DMS79 (cell line): ENCODE results near the gene CUX1.

Source experiments
- DNase-seq: peaks from one replicate; lab custom pipeline; 2025; lab: John Stamatoyannopoulos, UW

The CUX1 gene

DNA sequence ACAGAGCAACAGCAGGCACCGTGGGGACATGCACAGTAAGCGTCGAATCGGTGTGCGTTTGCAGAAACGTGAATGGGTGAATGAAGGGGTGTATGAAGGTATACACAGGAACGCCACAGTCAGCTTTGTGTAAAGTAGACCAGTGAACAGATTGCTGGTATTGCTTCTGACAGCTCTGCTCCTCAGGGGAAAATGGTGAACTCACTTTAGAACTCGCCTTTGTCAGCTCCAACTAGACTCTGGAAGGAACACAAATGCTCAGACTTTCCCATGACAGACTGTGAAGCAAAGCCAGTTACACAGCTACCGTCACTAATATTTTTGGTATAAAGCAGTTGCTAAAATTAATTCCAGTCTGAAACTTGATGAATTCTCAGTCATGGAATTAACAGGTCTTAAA is 78.9 kb downstream of the CUX1 start:
- DNase-seq, result no peak

DNA sequence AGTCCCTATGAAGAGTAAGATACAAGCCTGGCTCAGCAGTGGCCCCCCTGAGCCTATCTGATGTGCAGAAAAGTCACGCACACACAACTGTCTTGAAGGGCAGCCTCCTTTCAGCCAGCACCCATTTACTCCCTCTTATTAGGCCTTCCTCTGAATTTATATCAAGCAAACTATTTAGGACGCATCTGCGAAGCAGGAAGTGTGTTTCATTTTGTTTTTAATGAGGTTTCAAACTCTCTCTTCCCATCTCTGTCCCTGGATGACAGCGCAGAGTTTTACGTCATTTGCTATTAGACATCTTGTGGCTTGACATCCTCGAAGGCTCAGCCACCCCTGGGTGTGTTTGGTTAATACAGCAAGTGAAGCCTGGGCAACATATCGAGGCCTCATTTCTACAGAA is 79.5 kb downstream of the CUX1 start:
- DNase-seq, result no peak

DNA sequence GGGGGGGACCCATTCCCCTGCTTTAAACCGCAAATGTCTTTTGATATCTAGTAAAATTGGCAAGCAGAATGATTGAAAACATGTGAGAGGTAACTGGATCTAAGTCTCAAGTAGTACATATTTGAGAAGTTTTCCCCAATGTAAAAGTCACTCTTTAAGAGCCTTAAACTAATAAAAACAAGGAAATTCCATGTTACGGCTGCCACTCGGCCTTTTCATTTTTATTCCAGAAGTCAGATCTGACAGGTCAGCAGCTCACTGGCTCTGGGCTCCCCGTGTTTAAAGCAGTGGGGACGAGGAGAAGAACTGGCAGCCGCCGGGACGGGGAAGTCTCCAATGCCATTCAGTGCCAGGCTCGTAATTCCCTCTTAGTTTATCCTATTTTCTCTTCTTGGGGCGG is 80.7 kb downstream of the CUX1 start:
- DNase-seq, result no peak

DNA sequence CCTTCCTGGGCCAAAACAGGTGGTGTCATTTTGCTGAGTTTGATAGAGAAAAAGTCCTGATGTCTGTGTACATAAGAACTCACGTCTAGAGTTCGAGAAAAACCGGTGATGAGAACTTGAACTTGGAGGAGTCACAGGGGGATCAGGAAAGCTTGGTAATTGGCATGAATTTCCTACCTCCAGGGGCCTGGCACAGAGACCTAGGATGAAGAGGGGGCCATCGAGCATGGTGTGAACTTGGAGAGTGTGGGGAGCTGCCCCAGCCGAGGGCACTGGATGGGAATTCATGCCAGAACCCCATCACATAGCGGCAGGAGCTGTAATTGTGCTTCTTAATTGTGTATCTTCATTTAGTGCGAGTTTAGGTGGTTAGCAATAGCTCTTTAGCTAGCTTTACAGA is 82.2 kb downstream of the CUX1 start:
- no peak for DNase-seq

DNA sequence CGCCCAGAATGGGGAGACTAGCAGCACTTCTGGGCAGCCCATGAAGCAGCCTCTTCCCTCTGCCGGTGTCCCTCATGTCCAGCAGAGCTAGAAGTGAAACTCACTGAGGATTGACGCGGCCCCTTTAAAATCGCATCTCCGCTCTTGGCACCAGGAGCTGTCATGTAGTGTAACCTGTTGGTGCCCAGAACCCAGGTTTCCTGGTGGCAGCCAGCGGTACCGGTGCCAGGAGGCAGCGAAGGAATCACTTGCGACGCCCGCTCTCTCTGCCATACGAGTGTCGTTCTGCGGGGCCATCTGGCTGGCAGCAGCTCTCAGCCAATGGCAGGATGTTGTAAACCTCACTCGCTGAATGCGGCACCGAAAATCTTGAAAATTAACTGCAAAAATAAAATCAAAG is 82.7 kb downstream of the CUX1 start:
- DNase-seq, result no peak

DNA sequence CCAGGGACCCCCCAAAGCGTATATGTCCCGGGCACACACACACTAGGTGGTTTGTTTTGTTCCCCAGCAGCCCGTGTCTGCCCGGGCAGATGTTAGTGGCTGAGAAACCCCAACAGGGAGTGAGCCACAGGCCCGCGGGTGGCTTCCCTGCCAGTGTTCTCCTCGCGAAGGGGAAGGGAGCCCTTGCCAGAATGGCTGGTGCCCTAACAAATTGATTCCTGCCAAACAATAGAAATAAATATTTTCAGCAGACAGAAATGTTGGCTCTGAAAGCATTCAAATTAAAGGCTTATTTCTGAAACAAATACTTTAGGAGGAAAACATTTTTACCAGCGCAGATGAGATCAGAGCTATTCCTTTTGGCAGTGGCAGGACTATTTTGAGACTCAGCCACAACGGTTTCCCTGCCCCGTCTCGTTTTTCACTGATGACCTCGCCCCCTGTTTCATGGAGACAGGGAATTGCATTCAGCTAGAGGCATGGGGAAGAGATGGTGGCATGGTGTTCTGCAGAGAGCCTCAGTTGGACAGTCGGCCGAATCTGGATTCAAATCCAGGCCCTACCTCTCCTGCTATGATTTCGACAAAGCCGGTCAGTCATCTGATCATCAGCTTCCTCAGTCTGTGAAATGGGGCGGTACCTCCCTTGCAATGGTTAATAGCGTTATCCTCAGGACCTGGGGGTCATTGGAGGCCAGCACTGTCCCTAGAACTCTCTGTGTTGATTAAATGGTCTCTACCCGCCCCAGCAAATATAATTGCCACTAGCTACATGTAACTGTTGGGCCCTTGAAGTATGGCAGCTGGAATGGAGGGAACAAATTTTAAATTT is 84.5 kb downstream of the CUX1 start:
- DNase-seq, result no peak

DNA sequence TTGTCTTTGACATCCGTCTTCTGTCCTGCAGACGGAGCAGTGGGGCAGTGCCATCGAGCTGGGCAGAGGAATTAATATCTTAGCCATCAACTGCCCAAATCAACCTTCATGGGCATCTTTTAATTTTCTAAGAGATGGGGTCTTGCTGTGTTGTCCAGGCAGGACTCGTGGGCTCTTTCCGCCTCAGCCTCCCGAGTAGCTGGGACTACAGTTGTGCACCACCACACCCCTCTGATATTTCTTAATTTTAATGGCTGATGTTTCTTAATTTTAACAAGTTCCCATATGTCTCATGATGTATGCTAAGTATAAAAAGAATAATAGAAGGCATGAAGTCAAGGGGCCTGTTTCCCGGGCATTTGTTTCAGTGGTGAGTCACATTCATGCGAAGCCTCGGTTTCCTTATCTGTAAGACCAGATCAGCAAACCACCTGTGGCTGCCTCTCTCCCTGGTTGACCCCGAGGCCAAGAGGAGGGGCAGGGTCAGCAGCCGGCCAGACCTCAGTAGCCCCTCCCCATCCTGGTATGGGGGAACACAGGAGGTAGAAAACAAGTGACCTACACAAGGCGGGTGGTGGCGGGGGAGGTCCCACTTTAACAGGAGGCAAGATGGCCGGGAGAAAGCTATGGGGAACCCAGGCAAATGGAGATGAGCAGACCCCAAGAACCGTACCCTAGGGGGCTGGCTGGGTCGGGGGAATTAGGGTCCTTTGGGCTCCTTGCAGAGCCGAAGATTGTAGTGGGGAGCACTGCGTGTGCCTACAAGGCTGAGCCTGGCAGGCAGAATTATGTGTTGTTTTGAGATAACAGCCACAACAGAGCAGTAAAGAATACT is 85.5 kb downstream of the CUX1 start:
- DNase-seq, result no peak

DNA sequence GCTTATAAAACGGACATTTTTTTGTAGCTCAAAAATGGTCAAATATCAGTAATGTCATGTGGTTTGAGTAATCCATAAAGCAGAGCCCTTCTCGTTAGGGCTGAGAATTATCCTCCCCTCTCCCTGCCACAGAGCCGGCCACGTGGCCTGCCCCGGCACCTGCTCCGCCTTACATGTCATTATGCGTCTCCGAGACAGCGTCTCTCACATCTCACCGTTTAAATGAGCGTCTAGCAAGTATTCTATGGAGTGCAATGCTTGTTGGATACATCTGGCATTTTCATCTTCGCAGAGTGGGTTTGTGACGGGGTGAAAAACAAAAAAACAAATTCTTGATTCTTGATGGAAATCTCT is 86.1 kb downstream of the CUX1 start:
- DNase-seq, result no peak

DNA sequence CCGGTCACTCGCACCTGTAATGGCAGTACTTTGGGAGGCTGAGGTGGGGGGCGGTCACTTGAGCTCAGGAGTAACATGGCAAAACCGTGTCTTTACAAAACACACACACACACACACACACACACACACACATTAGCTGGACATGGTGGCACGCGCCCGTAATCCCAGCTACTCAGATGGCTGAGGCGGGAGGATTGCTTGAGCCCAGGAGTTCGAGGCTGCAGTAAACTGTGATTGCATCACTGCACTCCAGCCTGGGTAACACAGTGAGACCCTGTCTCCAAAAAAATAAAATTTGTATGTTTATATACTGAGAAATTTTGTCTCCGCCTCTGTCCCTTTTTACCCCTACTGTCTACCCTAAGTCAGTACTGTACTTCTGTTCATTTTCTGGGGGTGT is 86.6 kb downstream of the CUX1 start:
- no peak for DNase-seq

DNA sequence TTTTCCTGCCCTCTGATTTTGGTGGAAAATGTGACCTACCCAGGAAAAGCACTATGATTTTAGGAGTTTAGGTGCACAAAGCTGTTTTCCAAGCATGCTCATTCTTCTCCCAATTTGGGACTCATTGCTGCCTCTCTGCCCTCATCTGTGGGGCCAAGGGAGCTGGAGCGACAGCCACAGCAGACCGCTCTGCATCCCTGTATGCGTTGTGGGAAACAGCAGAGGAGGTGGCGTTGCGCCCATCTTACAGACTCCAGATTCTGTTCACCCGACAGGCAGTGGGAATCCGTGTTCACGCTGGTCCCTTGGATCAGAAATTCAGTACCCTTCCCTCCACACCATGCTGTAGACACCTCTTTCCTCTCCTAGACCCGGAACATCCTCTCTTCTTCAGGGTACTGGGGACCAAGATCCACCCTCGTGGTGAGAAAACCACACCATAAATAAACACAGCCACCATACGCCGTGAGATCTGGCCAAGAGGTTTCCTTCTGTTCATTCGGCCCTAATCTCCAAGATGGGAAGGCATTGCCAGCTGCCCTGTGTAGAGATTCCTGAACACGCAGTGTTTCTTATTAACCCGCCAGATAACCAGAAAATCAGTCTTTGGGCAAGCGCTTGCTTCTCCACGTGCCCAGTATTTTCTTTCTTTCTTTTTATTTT is 87.9 kb downstream of the CUX1 start:
- DNase-seq, result no peak

DNA sequence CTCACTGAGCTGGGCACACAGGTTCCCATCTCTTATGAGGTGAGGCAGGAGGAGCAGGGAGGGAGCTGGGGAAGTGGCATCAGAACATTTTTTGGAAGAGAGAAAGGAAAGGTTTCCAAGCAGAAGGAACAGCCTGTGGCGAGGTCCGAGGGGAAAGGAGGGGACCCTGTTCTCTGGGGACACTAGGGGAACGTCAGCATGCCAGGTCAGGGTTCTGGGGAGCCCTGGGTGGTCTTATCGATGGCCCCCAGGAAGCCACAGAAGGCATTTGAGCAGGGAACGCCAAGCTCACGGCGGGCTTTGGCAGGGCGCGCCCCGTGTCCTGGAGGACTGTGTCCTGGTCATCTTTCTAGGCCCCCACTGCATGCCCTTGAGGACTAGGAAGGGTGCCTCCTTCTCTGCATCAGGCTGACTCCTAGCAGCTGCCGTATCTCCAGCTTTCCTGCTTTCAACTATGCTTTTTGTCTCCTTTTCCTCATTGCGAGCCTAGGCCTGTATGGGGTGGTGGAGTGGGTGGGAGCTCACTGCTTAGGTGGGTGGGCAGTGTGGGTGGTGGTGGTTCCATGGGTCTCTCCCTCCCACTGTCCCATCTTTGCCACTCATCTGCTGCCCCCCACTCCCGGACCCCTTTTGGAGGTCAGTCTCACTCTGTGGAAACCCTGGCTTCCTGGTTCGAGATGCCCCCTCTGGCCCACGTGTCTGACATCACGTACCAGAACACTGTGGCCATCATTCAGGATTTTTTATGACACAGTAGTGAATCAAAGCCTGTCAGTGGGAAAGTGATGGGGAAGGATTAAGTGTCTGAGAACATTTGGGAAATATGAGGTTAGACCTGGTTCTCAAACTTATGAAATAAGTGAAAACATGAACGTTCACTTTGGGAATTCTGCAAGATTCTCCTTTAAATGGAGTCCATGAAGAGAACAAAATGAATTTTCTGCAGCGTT is 89.1 kb downstream of the CUX1 start:
- no peak for DNase-seq

DNA sequence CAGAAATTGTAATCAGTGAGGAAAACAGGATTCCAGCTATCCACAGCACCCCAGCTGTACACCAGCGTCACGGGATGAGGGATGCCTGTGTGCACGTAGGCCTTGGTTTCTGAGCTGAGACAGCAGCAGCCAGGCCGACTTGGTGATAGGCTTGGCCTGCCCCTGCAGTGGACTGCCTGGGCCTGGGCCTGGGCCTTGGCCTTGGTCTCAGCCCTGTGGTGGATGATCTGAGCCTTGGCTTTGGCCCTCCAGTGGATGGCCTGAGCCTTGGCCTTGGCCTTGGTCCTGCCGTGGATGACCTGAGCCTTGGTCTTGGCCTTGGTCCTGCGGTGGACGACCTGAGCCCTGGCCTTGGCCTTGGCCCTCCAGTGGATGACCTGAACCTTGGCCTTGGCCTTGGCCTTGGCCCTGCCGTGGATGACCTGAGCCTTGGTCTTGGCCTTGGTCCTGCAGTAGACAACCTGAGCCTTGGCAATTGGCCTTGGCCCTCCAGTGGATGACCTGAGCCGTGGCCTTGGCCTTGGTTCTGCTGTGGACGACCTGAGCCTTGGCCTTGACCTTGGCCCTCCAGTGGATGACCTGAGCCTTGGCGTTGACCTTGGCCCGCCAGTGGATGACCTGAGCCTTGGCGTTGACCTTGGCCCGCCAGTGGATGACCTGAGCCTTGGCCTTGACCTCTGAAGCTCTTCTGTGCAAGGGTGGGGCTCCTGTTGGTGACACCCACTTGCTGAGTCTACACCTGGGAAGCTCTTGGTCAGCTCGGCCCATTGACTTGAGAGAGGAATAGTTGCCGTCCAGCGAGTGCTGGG is 93.8 kb downstream of the CUX1 start:
- no peak for DNase-seq

DNA sequence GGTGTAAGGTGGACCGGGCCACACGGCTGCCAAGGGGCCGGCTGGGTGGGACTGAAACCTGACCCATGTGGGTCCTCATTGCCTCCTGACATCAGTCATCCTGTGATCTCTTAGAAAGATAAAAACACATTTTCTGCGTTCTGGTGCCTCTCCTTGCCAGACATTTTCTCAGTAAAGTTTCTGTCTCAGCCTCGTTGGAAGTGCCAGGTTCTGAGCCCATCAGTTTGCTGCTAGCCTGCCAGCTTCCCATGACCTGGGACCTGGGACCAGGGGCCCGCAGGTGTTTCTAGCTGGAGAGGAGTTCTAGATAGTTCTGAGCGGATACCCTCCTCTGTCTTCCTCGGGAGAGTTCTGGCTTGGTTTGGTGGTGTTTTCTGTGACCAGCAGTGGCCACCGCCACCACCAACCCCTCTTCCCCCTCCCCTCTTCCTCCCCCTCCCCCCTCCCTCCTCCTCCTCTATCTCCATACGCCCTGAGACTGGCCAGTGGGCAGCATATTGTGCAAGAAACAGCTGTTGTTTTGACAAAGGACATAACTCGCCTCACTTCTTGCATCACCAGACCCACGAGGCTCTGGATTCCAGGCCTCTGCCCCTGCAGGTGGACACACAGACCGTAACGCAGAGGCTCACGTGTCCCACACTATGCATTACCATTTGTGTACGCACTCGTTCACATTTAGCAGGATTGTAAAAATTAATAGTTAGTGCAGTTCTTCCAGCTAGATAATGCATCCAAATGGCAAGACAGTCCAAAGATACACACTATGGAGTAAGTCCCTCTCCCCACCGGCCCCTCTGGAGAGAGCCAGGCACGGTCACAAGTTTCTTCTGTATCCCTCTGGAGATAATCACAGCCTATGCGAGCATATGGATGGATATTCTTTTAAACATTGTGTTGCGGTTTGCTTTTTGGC is 94.6 kb downstream of the CUX1 start:
- DNase-seq, result no peak

DNA sequence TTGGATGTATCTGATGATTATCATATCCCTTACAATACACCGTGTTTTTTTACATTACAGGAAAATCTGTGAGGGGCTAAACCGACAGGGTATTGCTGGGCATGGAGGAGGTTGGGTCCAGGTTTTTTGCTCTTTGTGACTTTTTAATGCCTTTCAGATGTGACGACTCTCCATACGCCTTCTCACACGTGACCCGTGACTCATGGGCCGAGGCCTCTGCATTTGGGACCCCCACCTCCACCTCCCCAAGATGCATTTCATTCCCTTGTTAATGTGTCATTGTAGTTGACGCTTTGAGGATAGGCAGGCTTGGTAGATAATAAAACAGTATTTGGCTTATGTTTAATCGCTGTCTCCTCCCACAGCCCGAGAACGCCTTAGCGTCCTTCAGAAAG is 95.3 kb downstream of the CUX1 start:
- DNase-seq, result no peak

DNA sequence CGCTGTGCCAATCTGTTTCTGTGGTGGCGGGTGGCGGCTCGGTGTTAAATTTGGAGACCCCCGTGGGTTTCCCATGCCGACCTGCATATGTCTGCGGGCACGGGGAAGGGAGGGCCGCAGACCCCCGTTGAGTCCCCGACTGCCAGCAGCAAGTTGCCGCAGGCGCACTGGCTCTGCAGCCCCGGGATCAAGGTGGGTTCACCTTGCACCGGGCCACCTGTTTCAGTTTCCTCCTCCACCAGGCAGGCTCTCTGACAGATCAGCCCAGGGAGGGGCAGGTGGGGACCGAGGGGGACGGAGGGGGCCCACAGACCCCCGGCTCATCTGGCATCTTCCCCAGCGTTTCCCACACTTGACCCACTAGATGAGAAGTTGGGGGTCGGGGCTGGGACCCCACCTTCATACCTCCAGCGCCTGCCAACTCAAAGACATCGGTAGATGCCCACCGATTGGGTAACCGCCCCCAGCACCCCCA is 95.9 kb downstream of the CUX1 start:
- no peak for DNase-seq

DNA sequence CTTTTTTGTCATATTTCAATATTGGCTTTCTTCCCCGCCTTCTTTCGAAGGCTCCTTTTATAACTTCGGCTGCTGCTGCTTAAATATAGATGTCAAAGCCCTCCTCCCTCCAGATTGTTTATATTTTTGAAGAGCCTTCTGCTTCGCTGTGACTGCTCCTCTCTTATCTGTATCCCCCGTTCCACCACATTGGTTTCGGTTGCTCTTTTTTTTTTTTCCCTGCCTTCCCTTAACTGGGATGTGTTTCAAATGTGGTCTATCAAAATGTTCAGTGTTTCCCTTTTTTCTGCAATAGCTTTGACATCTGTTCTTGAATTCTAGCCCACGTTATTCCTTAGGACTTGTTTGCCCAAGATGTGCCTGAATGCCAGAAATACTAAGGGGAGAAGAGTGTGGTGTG is 96.4 kb downstream of the CUX1 start:
- no peak for DNase-seq

DNA sequence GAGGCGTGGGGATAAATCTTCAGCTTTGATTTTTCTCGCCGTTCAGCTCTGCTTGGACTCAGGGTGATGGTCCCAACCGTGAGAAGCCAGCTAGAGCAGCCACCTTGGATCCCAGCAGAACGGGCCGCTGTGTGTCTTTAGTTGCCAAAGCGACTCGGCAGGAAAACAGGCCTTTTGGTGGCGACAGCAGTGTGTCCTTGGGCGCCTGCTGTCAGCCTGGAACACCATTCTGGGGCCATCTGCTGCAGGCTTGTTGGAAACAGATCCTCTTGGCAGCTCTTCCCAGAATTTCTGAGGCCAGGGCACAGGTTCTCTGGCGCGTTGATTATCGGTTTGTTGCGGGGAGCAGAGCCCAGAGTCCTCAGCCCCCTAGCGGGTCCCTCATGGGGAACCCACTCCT is 97.6 kb downstream of the CUX1 start:
- no peak for DNase-seq

DNA sequence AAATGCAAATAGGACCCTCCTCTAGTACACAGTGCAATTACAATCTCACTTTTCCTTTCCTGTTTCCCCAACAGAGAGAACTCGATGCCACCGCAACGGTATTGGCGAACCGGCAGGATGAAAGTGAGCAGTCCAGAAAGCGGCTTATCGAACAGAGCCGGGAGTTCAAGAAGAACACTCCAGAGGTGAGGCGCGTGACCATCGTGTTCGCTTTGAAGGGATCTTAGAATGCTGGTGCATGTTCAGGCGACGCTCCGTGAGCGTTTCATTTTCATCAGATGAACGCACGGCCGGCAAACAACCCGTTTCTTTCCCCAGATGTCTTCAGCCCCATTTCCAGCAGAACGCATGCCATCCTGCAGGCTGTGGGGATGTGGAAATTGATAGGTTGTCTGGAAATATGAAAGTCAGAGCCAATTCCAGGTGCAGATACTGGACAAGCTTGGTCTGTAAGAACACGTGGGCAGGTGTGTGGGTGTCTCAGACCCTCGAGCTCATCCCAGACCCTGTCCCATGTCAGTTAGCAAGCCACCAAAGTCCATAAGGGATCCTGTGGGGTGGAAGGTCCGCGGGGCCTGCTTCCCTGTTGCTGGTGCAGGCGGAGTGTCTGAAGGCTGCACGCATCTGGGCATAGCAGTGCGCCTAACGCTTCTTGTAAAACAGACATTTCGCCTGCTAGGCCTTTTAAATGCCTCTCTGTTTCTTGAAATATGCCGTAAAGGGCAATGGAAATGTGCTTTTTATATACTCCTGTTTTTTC is 98.8 kb downstream of the CUX1 start:
- DNase-seq, result no peak

DNA sequence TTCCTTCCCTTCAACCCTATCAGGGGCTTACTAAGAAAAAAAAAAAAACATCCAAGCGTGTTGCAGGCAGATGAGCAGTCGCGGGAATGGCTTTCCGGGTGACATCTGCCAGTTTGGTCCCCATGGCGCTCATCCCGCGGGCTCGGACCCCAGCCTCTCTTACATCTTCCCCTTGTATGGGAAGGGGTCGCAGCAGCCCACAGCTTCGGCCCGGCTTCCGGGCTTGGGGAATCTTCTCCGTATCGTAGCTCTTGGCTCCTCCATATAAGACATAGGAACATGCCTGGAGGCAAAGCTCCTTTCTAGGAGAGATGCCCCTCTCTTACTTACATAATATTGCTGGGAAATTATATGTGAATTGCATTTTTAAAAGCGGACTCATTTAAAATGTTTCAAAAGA is 99.5 kb downstream of the CUX1 start:
- DNase-seq, result no peak
